T-helper 1 cell treated with Interleukin-12 subunit alpha and Interleukin-12 subunit beta and Interleukin-4 antibody, amounts not matched to agents 30 ng/mL and 1 ng/mL, for 36 hours (primary cell): Measurements from ENCODE around the gene ARHGEF39. TPM values are rescaled to one million over a fixed set of nuclear protein-coding genes. Genes with fewer than 3 reads are reported as not detected.

Experiments used
- intact Hi-C: fragments of 100-400 bp; cut with micrococcal nuclease; formaldehyde crosslinking; loops from one replicate; pipeline ENCODE4 v1.15.1; 2024
- total RNA-seq: library from RNA; stranded (reverse); gene quantifications from 2 replicates; pipeline ENCODE4 v1.2.3, GENCODE V29; 2022

ARHGEF39 gene
- total RNA-seq, 1 donor from 2014 or later, result 8.7 TPM

DNA sequence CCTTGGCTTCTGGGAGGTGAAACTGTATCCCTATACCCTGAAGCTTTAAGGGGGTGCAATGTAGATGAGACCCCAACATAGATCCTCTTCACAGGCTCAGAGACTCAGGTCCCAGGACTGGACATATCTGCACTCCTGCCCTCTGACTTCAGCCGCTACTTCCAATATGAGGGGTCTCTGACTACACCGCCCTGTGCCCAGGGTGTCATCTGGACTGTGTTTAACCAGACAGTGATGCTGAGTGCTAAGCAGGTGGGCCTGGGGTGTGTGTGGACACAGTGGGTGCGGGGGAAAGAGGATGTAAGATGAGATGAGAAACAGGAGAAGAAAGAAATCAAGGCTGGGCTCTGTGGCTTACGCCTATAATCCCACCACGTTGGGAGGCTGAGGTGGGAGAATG lies 14.1 kb upstream of the ARHGEF39 start:
- intact Hi-C loops, result no loop called here

DNA sequence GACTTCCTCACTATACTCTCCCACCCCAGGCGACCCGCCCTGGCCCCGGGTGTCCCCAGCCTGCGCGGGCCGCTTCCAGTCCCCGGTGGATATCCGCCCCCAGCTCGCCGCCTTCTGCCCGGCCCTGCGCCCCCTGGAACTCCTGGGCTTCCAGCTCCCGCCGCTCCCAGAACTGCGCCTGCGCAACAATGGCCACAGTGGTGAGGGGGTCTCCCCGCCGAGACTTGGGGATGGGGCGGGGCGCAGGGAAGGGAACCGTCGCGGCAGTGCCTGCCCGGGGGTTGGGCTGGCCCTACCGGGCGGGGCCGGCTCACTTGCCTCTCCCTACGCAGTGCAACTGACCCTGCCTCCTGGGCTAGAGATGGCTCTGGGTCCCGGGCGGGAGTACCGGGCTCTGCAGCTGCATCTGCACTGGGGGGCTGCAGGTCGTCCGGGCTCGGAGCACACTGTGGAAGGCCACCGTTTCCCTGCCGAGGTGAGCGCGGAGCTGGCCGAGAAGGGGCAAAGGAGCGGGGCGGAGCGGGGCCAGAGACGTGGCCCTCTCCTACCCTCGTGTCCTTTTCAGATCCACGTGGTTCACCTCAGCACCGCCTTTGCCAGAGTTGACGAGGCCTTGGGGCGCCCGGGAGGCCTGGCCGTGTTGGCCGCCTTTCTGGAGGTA lies 10.9 kb upstream of the ARHGEF39 start:
- intact Hi-C loops, result no loop called here

DNA sequence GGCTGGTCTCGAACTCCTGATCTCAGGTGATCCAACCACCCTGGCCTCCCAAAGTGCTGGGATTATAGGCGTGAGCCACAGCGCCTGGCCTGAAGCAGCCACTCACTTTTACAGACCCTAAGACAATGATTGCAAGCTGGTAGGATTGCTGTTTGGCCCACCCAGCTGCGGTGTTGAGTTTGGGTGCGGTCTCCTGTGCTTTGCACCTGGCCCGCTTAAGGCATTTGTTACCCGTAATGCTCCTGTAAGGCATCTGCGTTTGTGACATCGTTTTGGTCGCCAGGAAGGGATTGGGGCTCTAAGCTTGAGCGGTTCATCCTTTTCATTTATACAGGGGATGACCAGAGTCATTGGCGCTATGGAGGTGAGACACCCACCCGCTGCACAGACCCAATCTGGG lies 10.2 kb upstream of the ARHGEF39 start:
- intact Hi-C loops, result no loop called here

DNA sequence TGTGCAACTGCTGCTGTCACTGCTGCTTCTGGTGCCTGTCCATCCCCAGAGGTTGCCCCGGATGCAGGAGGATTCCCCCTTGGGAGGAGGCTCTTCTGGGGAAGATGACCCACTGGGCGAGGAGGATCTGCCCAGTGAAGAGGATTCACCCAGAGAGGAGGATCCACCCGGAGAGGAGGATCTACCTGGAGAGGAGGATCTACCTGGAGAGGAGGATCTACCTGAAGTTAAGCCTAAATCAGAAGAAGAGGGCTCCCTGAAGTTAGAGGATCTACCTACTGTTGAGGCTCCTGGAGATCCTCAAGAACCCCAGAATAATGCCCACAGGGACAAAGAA lies 9.0 kb upstream of the ARHGEF39 start:
- intact Hi-C loops, result no loop called here

DNA sequence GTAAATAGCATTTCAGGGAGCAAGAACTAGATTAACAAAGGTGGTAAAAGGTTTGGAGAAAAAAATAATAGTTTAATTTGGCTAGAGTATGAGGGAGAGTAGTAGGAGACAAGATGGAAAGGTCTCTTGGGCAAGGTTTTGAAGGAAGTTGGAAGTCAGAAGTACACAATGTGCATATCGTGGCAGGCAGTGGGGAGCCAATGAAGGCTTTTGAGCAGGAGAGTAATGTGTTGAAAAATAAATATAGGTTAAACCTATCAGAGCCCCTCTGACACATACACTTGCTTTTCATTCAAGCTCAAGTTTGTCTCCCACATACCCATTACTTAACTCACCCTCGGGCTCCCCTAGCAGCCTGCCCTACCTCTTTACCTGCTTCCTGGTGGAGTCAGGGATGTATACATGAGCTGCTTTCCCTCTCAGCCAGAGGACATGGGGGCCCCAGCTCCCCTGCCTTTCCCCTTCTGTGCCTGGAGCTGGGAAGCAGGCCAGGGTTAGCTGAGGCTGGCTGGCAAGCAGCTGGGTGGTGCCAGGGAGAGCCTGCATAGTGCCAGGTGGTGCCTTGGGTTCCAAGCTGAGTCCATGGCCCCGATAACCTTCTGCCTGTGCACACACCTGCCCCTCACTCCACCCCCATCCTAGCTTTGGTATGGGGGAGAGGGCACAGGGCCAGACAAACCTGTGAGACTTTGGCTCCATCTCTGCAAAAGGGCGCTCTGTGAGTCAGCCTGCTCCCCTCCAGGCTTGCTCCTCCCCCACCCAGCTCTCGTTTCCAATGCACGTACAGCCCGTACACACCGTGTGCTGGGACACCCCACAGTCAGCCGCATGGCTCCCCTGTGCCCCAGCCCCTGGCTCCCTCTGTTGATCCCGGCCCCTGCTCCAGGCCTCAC lies 8.4 kb upstream of the ARHGEF39 start, which contains the start of gene CA9:
TSS of gene CA9 (plus strand) at position 797 of the 893 bp plus-strand sequence. CDS start at position 829, 32 bp downstream.
- intact Hi-C loops, result no loop called here

DNA sequence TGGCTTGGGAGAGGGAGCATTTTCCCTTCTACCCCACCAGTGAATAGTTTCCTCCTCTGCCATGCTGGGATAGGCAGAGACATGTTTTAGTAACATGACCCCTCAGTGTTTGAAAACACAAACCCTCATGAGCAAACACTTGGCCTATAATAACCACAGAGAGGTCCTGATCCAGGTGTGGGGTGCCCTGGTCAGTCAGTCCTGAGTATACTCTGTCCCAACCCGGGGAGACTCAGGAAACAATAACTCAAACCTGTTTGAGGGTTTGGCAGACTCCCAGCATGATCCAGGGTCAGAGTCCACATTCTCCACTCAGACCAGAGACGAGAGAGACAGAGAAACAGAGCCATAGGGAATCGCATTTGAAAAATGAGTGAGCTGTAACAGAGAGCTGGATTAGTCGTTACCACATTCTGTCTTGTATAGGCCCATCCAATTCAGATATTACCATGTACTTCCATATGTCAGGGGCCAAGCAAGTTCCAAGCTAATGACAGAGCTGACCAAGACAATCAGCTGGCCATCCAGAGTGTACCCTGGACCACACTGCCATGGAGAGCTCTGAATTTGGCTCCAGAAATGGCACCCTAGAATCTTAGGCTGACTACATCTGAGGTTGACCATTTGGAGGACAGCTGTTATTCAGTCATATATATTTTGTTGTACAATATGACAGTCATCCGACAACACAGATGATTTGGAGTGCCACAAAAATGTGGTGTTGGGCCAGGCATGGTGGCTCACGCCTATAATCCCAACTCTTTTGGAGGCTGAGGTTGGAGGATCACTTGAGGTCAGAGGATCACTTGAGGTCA lies 4.5 kb upstream of the ARHGEF39 start:
- intact Hi-C loops, result no loop called here

DNA sequence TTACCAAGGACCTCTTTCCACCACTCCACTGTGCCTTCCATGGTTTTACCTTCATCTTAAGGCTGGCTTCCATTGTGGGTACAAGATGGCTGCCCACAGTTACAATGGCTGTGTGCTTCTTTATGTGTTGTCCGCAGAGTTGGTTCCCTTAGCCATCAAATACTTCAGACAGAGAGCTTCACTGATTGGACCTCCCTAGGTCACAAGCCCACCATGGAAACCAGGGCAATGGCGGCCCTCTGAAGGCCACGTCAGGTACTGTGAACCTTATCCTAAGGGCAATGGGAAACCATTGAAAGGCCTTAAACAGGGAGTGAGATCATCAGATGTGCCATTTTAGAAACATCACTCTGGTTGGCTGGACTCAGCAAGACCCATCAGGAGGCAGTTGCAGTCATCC lies 2.9 kb upstream of the ARHGEF39 start:
- intact Hi-C loops, result no loop called here

DNA sequence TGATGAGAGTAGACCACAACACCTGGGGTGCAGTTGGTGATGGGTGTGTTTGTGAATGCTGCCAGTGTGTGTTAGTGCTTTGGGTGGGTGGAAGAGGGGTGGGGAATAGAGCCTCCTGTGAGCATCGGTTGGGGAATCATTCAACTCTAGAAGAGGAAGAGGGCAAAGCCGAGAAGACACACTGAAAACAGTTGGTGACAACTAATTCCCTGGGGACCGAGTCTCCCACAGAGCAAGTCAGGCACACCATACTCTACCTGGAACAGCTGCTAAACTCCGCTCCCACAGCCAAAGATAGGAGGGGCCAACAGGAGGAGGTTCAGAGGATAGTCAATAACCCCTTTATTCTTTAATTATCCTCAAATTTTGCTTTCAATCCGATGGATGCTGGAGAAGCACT lies 1.6 kb upstream of the ARHGEF39 start:
- intact Hi-C loops, result no loop called here

DNA sequence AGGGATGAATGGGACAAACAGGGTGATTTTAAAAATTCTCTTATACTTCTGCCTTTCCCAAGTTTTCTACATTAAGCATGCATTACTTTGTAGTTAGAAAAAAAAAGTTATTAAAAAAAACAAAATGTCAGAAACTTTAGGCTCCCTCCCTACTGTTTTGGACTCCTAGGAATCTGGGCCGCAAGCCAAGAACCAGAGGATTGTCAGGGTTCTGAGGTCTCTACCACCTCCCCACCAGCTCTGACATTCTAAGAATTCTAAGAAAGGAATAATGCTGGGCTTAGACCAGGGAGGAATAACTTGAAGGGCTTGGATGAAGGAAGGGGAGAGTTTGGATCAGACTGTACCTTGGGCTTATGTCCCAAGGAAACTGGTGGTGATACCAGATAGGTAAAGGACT lies 1.1 kb upstream of the ARHGEF39 start:
- intact Hi-C loops, result no loop called here

DNA sequence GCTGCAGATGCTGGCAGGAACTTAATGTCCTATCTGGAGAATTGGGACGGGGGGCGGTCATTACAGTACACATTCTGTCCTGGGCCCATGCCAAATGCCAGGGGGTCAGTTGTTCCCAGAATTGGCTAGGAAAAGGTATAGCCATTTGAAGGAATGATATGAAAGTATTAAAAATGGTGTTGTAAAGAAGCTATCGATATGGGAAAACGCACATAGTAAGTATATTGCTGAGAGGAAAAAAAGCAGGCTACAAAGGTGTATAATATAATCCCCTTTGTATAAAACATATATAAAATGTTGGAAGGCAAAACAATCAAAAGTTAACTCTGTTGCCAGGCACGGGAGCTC lies 450 bp upstream of the ARHGEF39 start:
- intact Hi-C loops, result loop anchor here (1.0 to 2.0 kb wide), 3 partner anchors 8 to 61 kb away; no protein-coding TSS in a partner anchor

DNA sequence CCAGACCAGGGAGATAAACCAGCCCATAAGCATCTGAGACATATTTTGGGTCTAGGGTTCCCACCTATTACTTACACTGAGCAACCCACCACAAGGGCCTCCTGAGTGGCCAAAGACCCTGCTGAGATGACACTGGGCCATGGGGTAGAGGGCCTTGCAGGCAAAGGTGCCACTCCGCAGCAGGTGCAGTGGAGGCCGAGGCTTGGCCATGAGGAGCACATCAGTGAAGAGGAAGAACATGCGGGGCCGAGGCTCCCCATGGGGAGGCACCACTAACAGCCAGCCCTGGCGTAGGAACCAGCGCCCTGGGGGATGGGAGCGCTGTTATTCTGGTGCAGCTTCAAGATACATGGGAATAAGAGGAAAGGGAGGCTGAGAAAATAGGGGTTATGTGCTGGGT lies 2.6 kb downstream of the ARHGEF39 start:
- intact Hi-C loops, result no loop called here

DNA sequence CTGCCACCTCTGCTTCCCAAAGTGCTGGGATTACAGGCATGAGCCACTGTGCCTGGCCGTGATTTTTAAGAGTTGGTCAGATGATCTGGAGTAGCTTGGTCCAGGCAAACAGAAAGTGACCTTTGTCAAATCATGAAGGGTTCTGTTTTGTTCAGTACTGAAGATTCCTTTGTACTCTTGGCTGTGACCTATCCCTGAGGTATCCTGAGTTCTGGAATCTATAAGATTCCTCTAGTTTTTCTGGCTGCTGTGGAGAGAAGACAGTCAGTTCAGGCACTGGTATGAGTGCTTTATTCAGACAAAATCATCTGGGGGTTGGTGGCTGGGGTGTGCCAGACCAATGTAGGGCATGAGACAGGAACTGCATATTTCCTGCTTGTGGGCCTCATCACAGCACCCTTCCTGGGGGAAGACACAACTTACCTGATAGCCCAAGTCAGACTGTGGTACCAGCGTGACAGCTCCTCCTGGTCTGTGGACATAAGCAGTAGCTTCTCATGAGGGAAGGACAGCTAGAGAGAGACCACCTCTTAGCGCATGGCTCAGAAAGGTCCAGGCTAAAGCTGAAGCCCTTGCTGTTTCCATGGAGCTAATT lies 3.1 kb downstream of the ARHGEF39 start:
- intact Hi-C loops, result no loop called here

DNA sequence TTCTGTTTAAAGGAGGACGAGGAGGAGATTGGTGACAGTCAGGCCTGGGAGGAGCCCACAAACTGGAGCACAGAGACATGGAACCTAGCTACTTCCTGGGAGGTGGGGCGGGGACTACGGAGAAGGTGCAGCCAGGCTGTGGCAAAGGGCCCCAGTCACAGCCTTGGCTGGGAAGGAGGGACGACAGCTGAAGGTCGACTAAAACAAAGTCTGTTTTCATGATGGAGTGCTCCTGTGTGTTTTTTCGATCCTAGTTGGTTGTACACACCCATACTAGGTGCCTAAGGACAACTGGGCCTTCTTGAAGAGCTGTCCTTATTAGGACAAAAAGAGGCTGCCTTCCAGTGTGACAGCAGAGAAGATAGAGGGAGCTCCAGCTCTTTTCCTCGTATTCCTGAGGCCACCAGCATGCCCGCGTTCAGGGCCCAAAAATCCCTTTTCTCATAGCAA lies 4.0 kb downstream of the ARHGEF39 start:
- intact Hi-C loops, result no loop called here

DNA sequence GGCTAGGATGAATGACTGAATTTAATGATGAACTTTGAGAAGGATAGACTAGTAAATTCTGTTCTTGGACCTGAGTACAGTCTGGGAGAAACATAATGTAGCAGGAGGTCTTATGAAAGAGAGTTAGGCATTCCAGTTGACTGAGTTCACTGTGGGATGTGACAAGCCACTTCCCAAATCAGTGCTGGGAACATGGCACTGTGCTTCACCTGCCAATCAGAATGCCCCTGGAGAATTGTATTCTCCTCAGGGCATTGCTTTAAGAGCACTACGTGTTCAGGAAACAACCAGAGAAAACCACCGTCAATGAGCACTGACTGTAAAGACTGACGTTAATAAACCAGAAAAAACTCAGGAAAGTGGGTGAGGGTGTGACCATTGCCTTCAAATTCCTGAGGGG lies 5.7 kb downstream of the ARHGEF39 start:
- intact Hi-C loops, result loop anchor here (2.0 to 10.0 kb wide), 8 partner anchors 167 to 1035 kb away; partner anchors contain the start of genes ARID3C, DCTN3, DNAJB5 and FAM221B

DNA sequence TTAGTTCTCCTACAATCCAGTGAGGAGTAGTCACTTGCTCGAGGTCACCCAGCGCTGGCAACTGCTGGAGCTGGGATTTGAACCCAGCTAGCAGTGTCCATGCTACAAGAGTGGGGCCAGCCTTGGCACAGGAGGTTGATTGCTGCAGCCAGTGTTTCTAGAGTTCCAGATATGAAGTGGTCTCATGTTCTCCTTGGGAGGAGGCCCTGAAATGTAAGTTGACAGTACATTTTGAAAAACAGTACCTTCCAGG lies 6.1 kb downstream of the ARHGEF39 start:
- intact Hi-C loops, result loop anchor here (1.0 to 10.0 kb wide), 12 partner anchors 29 to 1034 kb away; partner anchors contain the start of genes ARID3C, DCTN3, DNAJB5 and FAM221B

DNA sequence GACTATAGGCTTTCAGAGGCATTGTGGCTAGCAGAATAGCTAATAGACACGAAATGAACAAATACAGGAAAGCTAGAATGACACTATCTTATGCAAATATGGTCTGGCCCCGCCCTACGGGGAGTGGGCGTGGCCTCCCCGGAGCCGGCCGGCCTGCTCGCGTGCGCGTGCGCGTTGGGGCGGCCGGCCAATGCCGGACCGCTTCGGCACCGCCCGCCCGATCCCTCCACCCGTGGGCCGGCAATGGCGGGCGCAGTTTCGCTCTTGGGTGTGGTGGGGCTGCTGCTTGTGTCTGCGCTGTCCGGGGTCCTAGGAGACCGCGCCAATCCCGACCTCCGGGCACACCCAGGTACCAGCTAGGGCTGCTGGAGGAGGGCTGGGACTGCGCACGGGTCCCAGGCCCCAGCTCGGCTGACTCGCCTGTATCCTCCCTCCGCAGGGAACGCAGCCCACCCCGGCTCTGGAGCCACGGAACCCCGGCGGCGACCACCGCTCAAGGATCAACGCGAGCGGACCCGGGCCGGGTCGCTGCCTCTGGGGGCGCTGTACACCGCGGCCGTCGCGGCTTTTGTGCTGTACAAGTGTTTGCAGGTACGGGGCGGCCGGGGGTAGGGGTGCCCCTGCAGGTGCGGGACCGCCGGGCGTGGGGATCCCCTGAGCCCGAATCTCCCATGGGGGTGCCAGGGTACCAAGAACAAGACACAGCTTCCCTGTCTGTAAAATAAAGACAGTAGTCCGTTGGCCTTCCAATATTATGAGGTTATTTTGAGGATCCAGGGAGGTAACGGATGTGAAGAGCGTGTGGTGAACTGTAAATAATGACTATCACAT lies 6.6 kb downstream of the ARHGEF39 start, which contains the start of gene CCDC107:
TSS of gene CCDC107 (plus strand) at position 156 of the 831 bp plus-strand sequence. CDS start at position 244, 88 bp downstream.
- intact Hi-C loops, result loop anchor here (1.0 to 10.0 kb wide), 12 partner anchors 30 to 1034 kb away; partner anchors contain the start of genes ARID3C, DCTN3, DNAJB5 and FAM221B

DNA sequence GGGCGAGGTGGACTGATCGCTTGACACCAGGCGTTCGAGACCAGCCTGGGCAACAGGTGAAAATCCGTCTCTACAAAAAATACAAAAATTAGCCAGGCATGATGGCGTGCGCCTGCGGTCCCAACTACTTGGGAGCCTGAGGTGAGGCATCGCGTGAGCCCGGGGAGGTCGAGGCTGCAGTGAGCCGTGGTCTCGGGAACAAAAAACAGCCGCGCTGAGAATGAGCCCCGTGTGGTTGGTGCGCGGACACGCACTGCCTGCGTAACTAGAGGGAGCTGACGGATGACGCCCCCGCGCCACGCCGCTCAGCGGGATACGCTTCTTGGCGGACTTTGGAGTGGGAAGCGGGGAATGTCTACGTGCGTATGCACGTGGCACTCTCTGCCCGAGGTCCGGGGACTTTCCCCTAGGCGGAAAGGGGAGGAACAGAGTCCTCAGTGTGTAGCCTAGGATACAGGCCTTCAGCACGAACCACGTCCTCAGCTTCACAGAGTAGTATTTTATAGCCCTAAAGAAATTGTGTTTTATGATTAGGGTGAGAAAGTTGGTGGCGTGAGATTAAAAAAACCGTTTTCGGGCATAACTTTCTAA lies 7.4 kb downstream of the ARHGEF39 start, which contains the start of gene RMRP:
TSS of gene RMRP (minus strand) at position 474 of the 591 bp plus-strand sequence.
- intact Hi-C loops, result loop anchor here (1.0 to 10.0 kb wide), 17 partner anchors 8 to 1033 kb away; partner anchors contain the start of genes ARHGEF39, ARID3C, CREB3 and DCTN3

DNA sequence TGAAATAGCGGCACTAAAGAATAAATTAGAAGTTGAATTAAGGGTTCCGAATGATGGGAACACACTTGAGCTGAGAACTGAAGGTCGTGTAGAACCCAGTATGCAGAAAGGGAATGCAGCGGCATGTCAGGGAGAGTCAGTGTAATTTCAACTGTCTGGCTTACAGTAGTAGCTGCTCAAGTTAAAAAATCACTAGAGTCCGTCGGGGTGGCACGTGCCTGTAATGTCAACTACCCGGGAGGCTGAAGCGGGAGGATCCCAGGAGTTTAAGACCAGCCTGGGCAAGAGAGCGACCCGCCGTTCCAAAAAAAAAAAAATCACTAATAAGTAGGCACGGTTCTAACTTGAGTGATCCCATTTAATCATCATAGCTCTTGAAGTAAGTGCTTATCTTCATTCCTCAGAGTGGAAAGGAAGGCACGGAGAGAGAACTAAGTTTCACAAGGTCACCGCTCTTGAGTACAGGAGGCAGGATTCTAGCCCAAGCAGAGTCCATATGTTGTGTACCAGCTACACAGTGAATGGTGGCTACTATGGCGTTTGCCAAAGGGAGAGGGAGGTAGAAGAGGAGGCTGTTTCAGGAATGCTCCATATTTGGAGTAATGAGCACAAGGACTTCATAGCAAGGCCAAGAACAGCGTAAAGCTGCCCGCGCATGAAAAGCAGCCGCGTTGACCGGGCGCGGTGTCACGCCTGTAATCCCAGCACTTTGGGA lies 8.0 kb downstream of the ARHGEF39 start:
- intact Hi-C loops, result loop anchor here (1.0 to 10.0 kb wide), 11 partner anchors 8 to 1032 kb away; partner anchors contain the start of genes ARHGEF39, ARID3C, CREB3 and DCTN3

DNA sequence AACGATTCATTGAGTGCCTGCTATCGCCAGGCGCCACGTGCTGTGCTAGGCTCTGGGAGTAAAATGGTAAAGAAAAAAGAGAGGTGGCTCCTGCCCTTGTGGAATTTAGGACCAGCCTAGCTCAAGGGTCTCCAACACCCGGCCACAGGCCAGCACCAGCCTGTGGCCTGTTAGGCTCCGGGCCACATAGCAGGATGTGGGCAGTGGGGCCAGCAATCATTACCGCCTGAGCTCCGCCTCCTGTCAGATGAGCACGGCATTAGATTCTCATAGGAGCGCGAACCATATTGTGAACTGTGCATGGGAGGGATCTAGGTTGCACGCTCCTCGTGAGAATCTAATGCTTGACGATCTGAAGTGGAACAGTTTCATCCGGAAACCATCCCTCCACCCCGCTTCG lies 8.6 kb downstream of the ARHGEF39 start:
- intact Hi-C loops, result loop anchor here (5.0 to 10.0 kb wide), 6 partner anchors 164 to 1032 kb away; partner anchors contain the start of genes ARID3C, DCTN3, DNAJB5 and RUSC2
